Sigmoid colon (tissue), 7 donors: Measurements from ENCODE around the gene WDR74. TPM values are rescaled to one million over a fixed set of nuclear protein-coding genes. Genes with fewer than 3 reads are reported as not detected.
A peak's percentile ranks its signal among the peaks of the same experiment; 100 is the strongest.

Experiments
- DNase-seq: peaks from one replicate; pipeline ENCODE4 v3.0.0-alpha.2; 2019
- H3K27ac ChIP-seq, 4 donors: fragments of 200-600 bp; sonication (generic); one replicate each; pipeline ENCODE4 v1.5.1; 2016 to 2019; ENCODE audit warnings: mild to moderate bottlenecking in 1 of 4
- H3K27me3 ChIP-seq, 3 donors: fragments of 200-600 bp; sonication (generic); one replicate each; pipeline ENCODE4 v1.5.1; 2019; ENCODE audit warnings: mild to moderate bottlenecking in 1 of 3
- H3K36me3 ChIP-seq, 4 donors: fragments of 200-600 bp; sonication (generic); one replicate each; pipeline ENCODE4 v1.5.1; 2016 to 2019
- H3K4me1 ChIP-seq, 4 donors: fragments of 200-600 bp; sonication (generic); one replicate each; pipeline ENCODE4 v1.5.1; 2017 to 2019
- H3K4me3 ChIP-seq, 4 donors: fragments of 200-600 bp; sonication (generic); one replicate each; pipeline ENCODE4 v1.5.1; 2017 to 2019; ENCODE audit warnings: mild to moderate bottlenecking in 2 of 4, moderate library complexity in 1 of 4
- H3K9me3 ChIP-seq, 4 donors: fragments of 200-600 bp in 3 of 4; sonication (generic) in 3 of 4; one replicate each; pipeline versions ENCODE4 v1.5.1 to v1.6.1; 2013 to 2019
- CTCF ChIP-seq, 4 experiments: fragments of 450-650 bp in 3 of 4; fragments of 200-600 bp in 1 of 4; IDR thresholded peaks; one replicate each; pipeline ENCODE4 v1.5.1; 2016 to 2019; ENCODE audit warnings: antibody characterized with exemption in 4 of 4, mild to moderate bottlenecking in 3 of 4, moderate library complexity in 2 of 4
- EP300 ChIP-seq, 4 donors: sonication (generic); formaldehyde crosslinking; IDR thresholded peaks; one replicate each; pipeline ENCODE4 v1.6.1; 2017; ENCODE audit warnings: antibody characterized with exemption in 4 of 4
- POLR2A ChIP-seq, 2 donors: fragments of 450-650 bp; IDR thresholded peaks; one replicate each; pipeline ENCODE4 v1.6.1; 2016; ENCODE audit warnings: antibody characterized with exemption in 2 of 2, mild to moderate bottlenecking in 2 of 2, moderate library complexity in 2 of 2
- POLR2AphosphoS5 ChIP-seq, 4 donors: sonication (generic); formaldehyde crosslinking; IDR thresholded peaks; one replicate each; pipeline ENCODE4 v1.6.1; 2017; ENCODE audit warnings: antibody characterized with exemption in 4 of 4
- WGBS, 2 donors: extraction: QIAGEN DNeasy Blood & Tissue Kit; methylation state at CpG; one replicate each; pipeline ENCODE4 v1.1.7; 2013; 5-methylcytosine and 5-hydroxymethylcytosine counted together
- intact Hi-C: fragments of 100-400 bp; cut with DNase I; formaldehyde crosslinking; loops from one replicate; pipeline ENCODE4 v1.15.1; 2023
- polyA plus RNA-seq, 3 donors: library from polyadenylated mRNA; stranded (reverse); fragments of 200-250 nt; gene quantifications; one replicate each; pipeline ENCODE4 v1.2.3, GENCODE V29; 2013
- small RNA-seq, 3 donors: library from RNA; depleted of rRNA; stranded (forward); fragments of <200 nt; gene quantifications; one replicate each; pipeline ENCODE3, GENCODE V24; 2016
- total RNA-seq, 4 donors: library from RNA; depleted of rRNA; stranded (reverse); fragments of >200 nt; gene quantifications; one replicate each; pipeline ENCODE4 v1.1.0, GENCODE V29; 2016
- donor health status: healthy with polysubstance abuse.
- donor health status: Bipolar disorder and iron deficiency.
- donor health status: healthy.

The WDR74 gene
- total and polyA plus RNA-seq, 7 donors = 11.6 to 47.6 (median 30.7) TPM

GRCh38 chr11:62787005-62787759, 52.2 kb downstream of the WDR74 start, which contains the start of gene TMEM179B:
Gene TMEM179B (plus strand): TSS chr11:62787402. CDS start chr11:62787432, 30 bp downstream.
- H3K36me3 ChIP-seq = peaks cover 0 to 38% (median 9%) of the 10 kb centered on the region in 4 donors
- peak; percentile 99 for DNase-seq
- no peaks in the 10 kb centered on the region for H3K9me3 ChIP-seq
- no peaks in the 10 kb centered on the region for H3K27me3 ChIP-seq
- 0% methylated on average over 88 of the region's 88 CpGs for WGBS, 2 donors
- H3K27ac ChIP-seq = peak within 1 kb of the TSS; percentile 94 to 100 (median 97)
- peaks cover 0 to 47% (median 41%) of the 10 kb centered on the region in 4 donors for H3K4me1 ChIP-seq
- TF ChIP-seq EP300 (IDR thresholded peaks at IDR 0.05) (peak in 2 of 4 donors; percentile 12 to 62), CTCF (IDR thresholded peaks at IDR 0.05) (peak in 1 of 4 experiments; percentile 16), POLR2A (IDR thresholded peaks at IDR 0.05) (peak; percentile 96 to 98), POLR2AphosphoS5 (IDR thresholded peaks at IDR 0.05) (peak; percentile 97 to 100 (median 100))
- intact Hi-C loops = loop anchor here (5.0 to 10.0 kb wide), 2 partner anchors 55 to 978 kb away; partner anchors contain the start of gene ZFTA
- H3K4me3 ChIP-seq = peak within 1 kb of the TSS; percentile 85 to 99 (median 92)

GRCh38 chr11:62786318-62787004, 52.9 kb downstream of the WDR74 start:
- peak; percentile 95 for DNase-seq
- H3K9me3 ChIP-seq = no peaks in the 10 kb centered on the region
- no peaks in the 10 kb centered on the region for H3K27me3 ChIP-seq
- 1% methylated on average over 51 of the region's 51 CpGs for WGBS, 2 donors
- no peak for TF ChIP-seq EP300 (IDR thresholded peaks at IDR 0.05)
- peak; percentile 95 to 97 (median 96) for TF ChIP-seq CTCF (IDR thresholded peaks at IDR 0.05)
- TF ChIP-seq POLR2AphosphoS5 (IDR thresholded peaks at IDR 0.05) = peak in 2 of 4 donors; percentile 6 to 44
- no peak for TF ChIP-seq POLR2A (IDR thresholded peaks at IDR 0.05)
- intact Hi-C loops = loop anchor here (1.0 to 10.0 kb wide), 5 partner anchors 15 to 978 kb away; partner anchors contain the start of genes SLC3A2, TAF6L and ZFTA
- peak overlapping the region; percentile 85 to 99 (median 92) for H3K4me3 ChIP-seq
- peaks cover 0 to 42% (median 10%) of the 10 kb centered on the region in 4 donors for H3K36me3 ChIP-seq
- peaks cover 0 to 44% (median 38%) of the 10 kb centered on the region in 4 donors for H3K4me1 ChIP-seq
- H3K27ac ChIP-seq = peak overlapping the region; percentile 94 to 100 (median 97)

Small RNAs within 50 kb of the gene (small RNA-seq; reads per million reads assigned to genes)
- gene MIR6514 (0.36 to 0.66 (median 0.65) reads per million in 3 donors), gene RF00099 (0 reads per million in 3 donors), gene RNU6-118P (0 reads per million in 3 donors), gene SNORD22 (0 reads per million in 3 donors), gene SNORD26 (0 reads per million in 3 donors), gene SNORD27 (0 reads per million in 3 donors), gene SNORD28 (0 reads per million in 3 donors), gene SNORD30 (485 to 1,563 (median 1,418) reads per million in 3 donors)

Other genes starting within 250 kb of the WDR74 start
- gene TUT1, start 248.1 kb downstream of the WDR74 start, total RNA-seq = 1 to 10 TPM; 5.4 to 7.1 (median 6.2) TPM
- 10 to 100 TPM in 1 of 3 donors, 1 to 10 TPM in 2; 5.3 to 16.8 (median 6.0) TPM for gene TUT1, start 248.1 kb downstream of the WDR74 start, polyA plus RNA-seq
- gene MTA2, start 237.7 kb downstream of the WDR74 start, total RNA-seq = 10 to 100 TPM; 50.1 to 62.2 (median 58.1) TPM
- gene MTA2, start 237.7 kb downstream of the WDR74 start, polyA plus RNA-seq = 10 to 100 TPM; 28.8 to 86.3 (median 36.1) TPM
- gene EML3, start 226.8 kb downstream of the WDR74 start, total RNA-seq = 10 to 100 TPM; 19.6 to 39.5 (median 30.2) TPM
- gene EML3, start 226.8 kb downstream of the WDR74 start, polyA plus RNA-seq = 10 to 100 TPM; 10.6 to 50.7 (median 16.2) TPM
- gene ROM1, start 226.3 kb downstream of the WDR74 start, total RNA-seq = 10 to 100 TPM in 2 of 4 donors, 1 to 10 TPM in 2; 5.3 to 13.8 (median 10.1) TPM
- gene ROM1, start 226.3 kb downstream of the WDR74 start, polyA plus RNA-seq = 10 to 100 TPM in 1 of 3 donors, 1 to 10 TPM in 2; 3.0 to 14.2 (median 3.2) TPM
- gene B3GAT3, start 217.6 kb downstream of the WDR74 start, total RNA-seq = 10 to 100 TPM; 11.1 to 26.3 (median 16.8) TPM
- gene B3GAT3, start 217.6 kb downstream of the WDR74 start, polyA plus RNA-seq = 10 to 100 TPM in 2 of 3 donors, 1 to 10 TPM in 1; 9.7 to 47.5 (median 11.4) TPM
- 100 to 1,000 TPM in 1 of 4 donors, 10 to 100 TPM in 3; 67.4 to 111 (median 77.9) TPM for gene GANAB, start 193.0 kb downstream of the WDR74 start, total RNA-seq
- gene GANAB, start 193.0 kb downstream of the WDR74 start, polyA plus RNA-seq = 100 to 1,000 TPM in 1 of 3 donors, 10 to 100 TPM in 2; 12.6 to 163 (median 37.9) TPM
- gene INTS5, start 186.3 kb downstream of the WDR74 start, total RNA-seq = 10 to 100 TPM; 11.2 to 13.2 (median 12.1) TPM
- 10 to 100 TPM in 1 of 3 donors, 1 to 10 TPM in 2; 7.8 to 14.8 (median 8.8) TPM for gene INTS5, start 186.3 kb downstream of the WDR74 start, polyA plus RNA-seq
- 10 to 100 TPM; 24.6 to 47.4 (median 26.9) TPM for gene C11orf98, start 174.4 kb downstream of the WDR74 start, total RNA-seq
- gene C11orf98, start 174.4 kb downstream of the WDR74 start, polyA plus RNA-seq = 100 to 1,000 TPM; 166 to 183 (median 176) TPM
- gene CSKMT, start 174.3 kb downstream of the WDR74 start, total RNA-seq = 1 to 10 TPM; 2.9 to 6.1 (median 4.0) TPM
- 10 to 100 TPM in 1 of 3 donors, 1 to 10 TPM in 2; 1.2 to 19.4 (median 4.9) TPM for gene CSKMT, start 174.3 kb downstream of the WDR74 start, polyA plus RNA-seq
- 1 to 10 TPM; 4.9 to 9.7 (median 8.2) TPM for gene UQCC3, start 167.9 kb downstream of the WDR74 start, total RNA-seq
- gene UQCC3, start 167.9 kb downstream of the WDR74 start, polyA plus RNA-seq = 10 to 100 TPM; 15.8 to 19.8 (median 18.0) TPM
- gene LBHD1, start 167.3 kb downstream of the WDR74 start, total RNA-seq = 1 to 10 TPM; 2.0 to 4.1 (median 3.7) TPM
- 10 to 100 TPM in 1 of 3 donors, 1 to 10 TPM in 2; 3.0 to 12.9 (median 5.8) TPM for gene LBHD1, start 167.3 kb downstream of the WDR74 start, polyA plus RNA-seq
- 100 to 1,000 TPM; 174 to 298 (median 199) TPM for gene UBXN1, start 160.5 kb downstream of the WDR74 start, total RNA-seq
- 100 to 1,000 TPM; 132 to 188 (median 174) TPM for gene UBXN1, start 160.5 kb downstream of the WDR74 start, polyA plus RNA-seq
- 10 to 100 TPM; 28.5 to 40.4 (median 32.1) TPM for gene LRRN4CL, start 150.1 kb downstream of the WDR74 start, total RNA-seq
- gene LRRN4CL, start 150.1 kb downstream of the WDR74 start, polyA plus RNA-seq = 1 to 10 TPM in 2 of 3 donors, under 1 TPM in 1; 0.23 to 3.1 (median 3.0) TPM
- gene BSCL2, start 132.2 kb downstream of the WDR74 start, total RNA-seq = 10 to 100 TPM; 35.5 to 69.8 (median 50.2) TPM
- gene BSCL2, start 132.2 kb downstream of the WDR74 start, polyA plus RNA-seq = 10 to 100 TPM; 18.0 to 72.3 (median 27.0) TPM
- 1 to 10 TPM in 3 of 4 donors, not detected in 1; 1.4 to 5.0 (median 2.8) TPM for gene GNG3, start 131.9 kb downstream of the WDR74 start, total RNA-seq
- 1 to 10 TPM in 2 of 3 donors, not detected in 1; 1.2 to 2.7 TPM for gene GNG3, start 131.9 kb downstream of the WDR74 start, polyA plus RNA-seq
- gene HNRNPUL2, start 112.1 kb downstream of the WDR74 start, total RNA-seq = 10 to 100 TPM; 22.9 to 30.7 (median 25.3) TPM
- gene HNRNPUL2, start 112.1 kb downstream of the WDR74 start, polyA plus RNA-seq = 10 to 100 TPM; 36.6 to 54.3 (median 37.5) TPM
- gene TTC9C, start 111.1 kb downstream of the WDR74 start, total RNA-seq = 10 to 100 TPM; 21.9 to 39.9 (median 24.2) TPM
- gene TTC9C, start 111.1 kb downstream of the WDR74 start, polyA plus RNA-seq = 10 to 100 TPM; 27.6 to 30.4 (median 27.7) TPM
- 10 to 100 TPM in 1 of 4 donors, 1 to 10 TPM in 3; 6.6 to 12.1 (median 7.7) TPM for gene ZBTB3, start 85.4 kb downstream of the WDR74 start, total RNA-seq
- gene ZBTB3, start 85.4 kb downstream of the WDR74 start, polyA plus RNA-seq = 1 to 10 TPM; 1.2 to 5.0 (median 1.8) TPM
- 10 to 100 TPM; 42.7 to 59.5 (median 53.6) TPM for gene POLR2G, start 78.0 kb downstream of the WDR74 start, total RNA-seq
- gene POLR2G, start 78.0 kb downstream of the WDR74 start, polyA plus RNA-seq = 100 to 1,000 TPM in 1 of 3 donors, 10 to 100 TPM in 2; 73.5 to 111 (median 95.5) TPM
- 10 to 100 TPM; 13.2 to 20.1 (median 16.7) TPM for gene TAF6L, start 68.2 kb downstream of the WDR74 start, total RNA-seq
- 10 to 100 TPM in 1 of 3 donors, 1 to 10 TPM in 2; 3.0 to 20.7 (median 9.0) TPM for gene TAF6L, start 68.2 kb downstream of the WDR74 start, polyA plus RNA-seq
- gene TMEM179B, start 52.2 kb downstream of the WDR74 start, total RNA-seq = 10 to 100 TPM; 38.2 to 49.6 (median 43.0) TPM
- 10 to 100 TPM; 27.0 to 63.9 (median 38.4) TPM for gene TMEM179B, start 52.2 kb downstream of the WDR74 start, polyA plus RNA-seq
- gene TMEM223, start 47.6 kb downstream of the WDR74 start, total RNA-seq = 10 to 100 TPM; 16.0 to 27.1 (median 24.1) TPM
- gene TMEM223, start 47.6 kb downstream of the WDR74 start, polyA plus RNA-seq = 10 to 100 TPM in 2 of 3 donors, 1 to 10 TPM in 1; 9.0 to 30.9 (median 15.5) TPM
- gene NXF1, start 34.1 kb downstream of the WDR74 start, total RNA-seq = 10 to 100 TPM; 33.2 to 68.1 (median 43.0) TPM
- 10 to 100 TPM; 20.3 to 63.3 (median 22.8) TPM for gene NXF1, start 34.1 kb downstream of the WDR74 start, polyA plus RNA-seq
- 10 to 100 TPM; 27.1 to 37.8 (median 31.2) TPM for gene STX5, start 7.5 kb downstream of the WDR74 start, total RNA-seq
- gene STX5, start 7.5 kb downstream of the WDR74 start, polyA plus RNA-seq = 10 to 100 TPM; 27.8 to 31.2 (median 28.9) TPM
- 1 to 10 TPM in 1 of 4 donors, not detected in 3; 2.1 TPM for gene TEX54, start 6.7 kb downstream of the WDR74 start, total RNA-seq
- gene TEX54, start 6.7 kb downstream of the WDR74 start, polyA plus RNA-seq = not detected
- gene SLC3A2, start 41.3 kb upstream of the WDR74 start, total RNA-seq = 10 to 100 TPM; 44.0 to 70.4 (median 50.4) TPM
- gene SLC3A2, start 41.3 kb upstream of the WDR74 start, polyA plus RNA-seq = 100 to 1,000 TPM in 1 of 3 donors, 10 to 100 TPM in 2; 16.8 to 128 (median 39.1) TPM
- under 1 TPM; 0.16 to 0.55 (median 0.38) TPM for gene CHRM1, start 81.8 kb upstream of the WDR74 start, total RNA-seq
- gene CHRM1, start 81.8 kb upstream of the WDR74 start, polyA plus RNA-seq = under 1 TPM in 1 of 3 donors, not detected in 2; 0.60 TPM
- gene SLC22A6, start 145.4 kb upstream of the WDR74 start, total RNA-seq = not detected
- not detected for gene SLC22A6, start 145.4 kb upstream of the WDR74 start, polyA plus RNA-seq
- not detected for gene SLC22A8, start 176.3 kb upstream of the WDR74 start, total RNA-seq
- gene SLC22A8, start 176.3 kb upstream of the WDR74 start, polyA plus RNA-seq = not detected